KOPT-K1 (cell line): ENCODE results near the gene THPO.

ENCODE experiments used
- H3K27ac ChIP-seq: fragments of 200-600 bp; sonication (generic); 2 replicates; pipeline ENCODE4 v1.5.1; 2016; ENCODE audit warnings: antibody characterized with exemption, mild to moderate bottlenecking, low read depth, low read length; ENCODE audit not compliant: poor library complexity, severe bottlenecking
- H3K36me3 ChIP-seq: fragments of 200-600 bp; sonication (generic); 2 replicates; pipeline ENCODE4 v1.5.1; 2017; ENCODE audit warnings: antibody characterized with exemption, mild to moderate bottlenecking, low read length, moderate library complexity; ENCODE audit not compliant: insufficient read depth
- H3K9me3 ChIP-seq: fragments of 200-600 bp; sonication (generic); 2 replicates; pipeline ENCODE4 v1.5.1; 2017; ENCODE audit warnings: antibody characterized with exemption, low read length, mild to moderate bottlenecking; ENCODE audit not compliant: insufficient read depth, poor library complexity, severe bottlenecking

THPO gene

DNA sequence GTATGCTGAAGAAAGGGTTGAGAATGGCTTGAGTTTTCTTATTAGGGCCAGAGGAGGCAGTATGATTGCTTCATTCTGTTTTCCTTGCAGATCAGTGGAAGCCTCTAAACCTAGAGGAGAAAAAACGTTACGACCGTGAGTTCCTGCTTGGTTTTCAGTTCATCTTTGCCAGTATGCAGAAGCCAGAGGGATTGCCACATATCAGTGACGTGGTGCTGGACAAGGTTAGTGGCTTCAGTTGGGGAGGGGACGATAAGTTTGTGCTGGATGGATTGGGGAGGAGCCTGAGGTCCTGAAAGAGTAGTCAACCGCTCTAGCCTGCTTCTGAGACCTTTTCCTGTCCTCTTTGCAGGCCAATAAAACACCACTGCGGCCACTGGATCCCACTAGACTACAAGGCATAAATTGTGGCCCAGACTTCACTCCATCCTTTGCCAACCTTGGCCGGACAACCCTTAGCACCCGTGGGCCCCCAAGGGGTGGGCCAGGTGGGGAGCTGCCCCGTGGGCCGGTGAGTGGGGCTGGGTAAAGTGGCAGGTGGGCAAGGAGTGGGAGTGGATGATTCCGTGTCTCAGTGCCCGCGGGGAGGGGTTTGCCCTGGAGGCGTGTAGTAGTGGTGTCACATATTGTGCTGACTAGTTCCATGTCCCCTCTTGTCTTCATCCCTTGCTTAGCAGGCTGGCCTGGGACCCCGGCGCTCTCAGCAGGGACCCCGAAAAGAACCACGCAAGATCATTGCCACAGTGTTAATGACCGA lies 55.1 kb downstream of the THPO start:
- Histone ChIP-seq H3K36me3 (peaks cover 99% of the 10 kb centered on the region), H3K9me3 (no peaks in the 10 kb centered on the region), H3K27ac (no peak overlapping the region)
